H1 (cell line): ENCODE measurements around the gene ARHGEF4. TPM values are rescaled to one million over a fixed set of nuclear protein-coding genes. Genes with fewer than 3 reads are reported as not detected.

Source experiments
- BACH1 ChIP-seq: IDR thresholded peaks from 2 replicates; pipeline ENCODE4 v1.6.1; 2012; ENCODE audit warnings: low read length, improper control_type of control experiment
- CHD1 ChIP-seq: IDR thresholded peaks from 2 replicates; pipeline ENCODE4 v1.6.1; 2012; ENCODE audit warnings: low read depth, low read length, improper control_type of control experiment
- FOSL1 ChIP-seq: IDR thresholded peaks from 2 replicates; pipeline ENCODE4 v1.6.1; 2011; ENCODE audit warnings: mild to moderate bottlenecking, low read depth, low read length, moderate library complexity; ENCODE audit not compliant: insufficient read depth
- RAD21 ChIP-seq, 2 experiments: IDR thresholded peaks in 1 of 2; conservative IDR thresholded peaks in 1 of 2; 2 replicates each; pipeline ENCODE4 v1.6.1; 2011; ENCODE audit warnings: low read depth in 2 of 2, low read length in 2 of 2, improper control_type of control experiment in 1 of 2, inconsistent platforms in 1 of 2, mild to moderate bottlenecking in 1 of 2, moderate library complexity in 1 of 2
- polyA plus RNA-seq, 7 experiments: library from polyadenylated mRNA; depleted of rRNA in 3 of 7; stranded (reverse) in 5 of 7; unstranded in 2 of 7; fragments of >200 nt in 5 of 7; fragments of 200-250 nt in 2 of 7; gene quantifications; 1 replicate in 5 of 7; 2 replicates in 1 of 7; 4 replicates in 1 of 7; pipeline versions ENCODE4 v1.2.1 to v1.2.3, GENCODE V29; 2011 to 2013; ENCODE audit warnings: missing spikeins in 2 of 7, mixed read lengths in 2 of 7
- total RNA-seq: library from RNA; stranded (reverse); fragmentation: NEBNext Ultra II Directional; extraction: Animal tissue kit (Norgen Biotek cat#: 25700); gene quantifications from 2 replicates; pipeline ENCODE4 v1.2.1, GENCODE V29; 2021

Gene ARHGEF4
- total and polyA plus RNA-seq, 2 of the 8 experiments (the other 6 are each of a cell fraction or from before 2014, with no cell fraction given), result 10.6 to 14.6 TPM

DNA sequence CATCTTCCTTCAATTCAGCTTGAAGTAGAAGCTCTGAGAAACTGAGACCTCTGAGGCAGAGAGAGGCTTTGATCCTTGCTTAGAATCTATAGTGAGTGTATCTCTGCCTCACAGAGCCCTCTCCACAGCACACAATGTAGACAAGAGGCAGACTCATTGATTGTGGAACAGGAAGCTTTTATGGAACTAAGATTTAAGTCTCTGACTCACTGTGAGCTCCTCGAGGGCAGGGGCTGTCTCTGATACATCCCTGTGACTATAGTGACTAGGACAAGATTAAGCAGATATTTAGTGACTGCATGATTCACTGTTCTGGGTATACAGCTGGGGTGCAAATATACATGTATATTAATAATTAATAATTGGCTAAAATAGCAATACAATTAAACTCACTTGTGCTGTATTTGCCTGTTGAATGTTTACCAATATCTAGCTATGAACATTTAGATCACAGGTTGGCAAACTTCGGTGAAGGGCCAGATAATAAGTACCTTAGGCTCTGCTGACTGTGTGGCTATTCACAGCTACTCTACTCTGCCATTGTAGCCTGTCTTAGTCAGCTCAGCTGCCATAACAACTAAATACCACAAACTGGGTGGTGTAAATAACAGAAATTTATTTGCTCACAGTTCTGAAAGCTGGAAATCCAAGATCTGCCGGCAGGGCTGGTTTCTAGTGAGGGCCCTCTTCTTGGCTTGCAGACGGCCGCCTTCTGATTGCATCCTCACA lies 54.4 kb downstream of the ARHGEF4 start (continued):
- TF ChIP-seq FOSL1, result no peak
- TF ChIP-seq BACH1, result no peak
- no peak for TF ChIP-seq RAD21 (IDR thresholded peaks at IDR 0.05 in 1 of 2, conservative IDR thresholded peaks at IDR 0.05 in 1 of 2; ENCODE audit: low read depth in 2 of 2, low read length in 2 of 2)
- TF ChIP-seq CHD1, result no peak
